T-helper 22 cell (primary cell): ENCODE measurements around the gene PDIA5.

Experiments used
- DNase-seq: peaks from one replicate; pipeline ENCODE4 v3.0.0-alpha.2; 2020; ENCODE audit warnings: low read depth

PDIA5 gene

DNA sequence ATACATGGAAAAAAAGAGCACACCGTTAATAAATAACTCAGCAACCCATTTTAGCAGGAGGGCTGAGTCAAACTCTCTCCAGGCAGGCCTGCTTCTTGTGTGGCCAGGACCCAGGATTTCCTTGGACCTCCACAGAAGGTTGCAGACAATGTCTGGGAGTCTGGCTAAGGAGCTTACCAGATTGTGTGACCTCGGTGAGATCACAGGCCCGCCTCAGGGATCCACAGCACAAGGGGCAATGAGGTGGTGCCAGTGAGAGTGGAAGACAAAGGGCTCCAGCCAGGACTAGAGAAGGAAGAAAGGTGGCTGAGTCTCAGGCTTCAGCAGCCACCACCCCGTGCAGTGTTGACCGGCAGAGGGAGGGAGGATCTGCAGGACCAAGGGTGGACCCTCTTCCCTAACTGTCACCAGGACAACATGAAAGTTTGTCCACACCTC lies 102.7 kb downstream of the PDIA5 start:
- DNase-seq = no peak

DNA sequence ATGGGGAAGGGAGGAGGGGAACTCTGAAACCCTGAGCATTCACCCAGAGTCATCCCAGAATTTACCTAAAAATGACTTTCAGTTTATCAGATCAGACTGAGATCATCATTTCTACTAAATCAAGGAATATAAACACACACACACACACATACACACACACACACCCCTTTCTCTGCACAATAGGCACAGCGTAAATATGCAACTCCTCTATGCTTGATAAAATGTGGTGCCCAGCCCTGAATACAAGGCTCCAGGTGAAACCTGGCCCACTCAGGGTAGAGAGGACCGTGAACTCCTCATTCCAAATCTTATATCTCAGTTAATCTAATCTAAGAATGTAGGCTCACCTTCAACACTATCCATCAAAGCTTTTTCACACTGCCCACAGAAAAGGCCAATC lies 103.1 kb downstream of the PDIA5 start:
- DNase-seq = no peak

DNA sequence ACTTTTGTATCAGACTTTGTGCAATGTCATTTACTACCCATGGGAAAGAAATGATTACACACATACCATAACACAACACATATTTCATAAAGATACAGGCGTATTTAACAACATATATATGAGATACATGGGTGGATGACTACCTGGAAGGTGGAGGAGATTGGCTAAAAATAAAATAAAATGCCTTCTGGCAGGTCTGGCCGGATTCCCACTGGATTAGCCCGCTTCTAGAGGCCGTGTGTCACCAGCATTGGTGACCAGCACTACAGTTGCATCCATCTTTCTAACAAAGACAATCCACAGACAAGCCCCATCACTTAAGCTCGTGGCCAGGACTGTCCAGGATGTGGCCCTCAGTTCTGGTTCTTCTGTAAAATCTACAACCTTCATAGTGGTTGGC lies 114.0 kb downstream of the PDIA5 start:
- DNase-seq = no peak

DNA sequence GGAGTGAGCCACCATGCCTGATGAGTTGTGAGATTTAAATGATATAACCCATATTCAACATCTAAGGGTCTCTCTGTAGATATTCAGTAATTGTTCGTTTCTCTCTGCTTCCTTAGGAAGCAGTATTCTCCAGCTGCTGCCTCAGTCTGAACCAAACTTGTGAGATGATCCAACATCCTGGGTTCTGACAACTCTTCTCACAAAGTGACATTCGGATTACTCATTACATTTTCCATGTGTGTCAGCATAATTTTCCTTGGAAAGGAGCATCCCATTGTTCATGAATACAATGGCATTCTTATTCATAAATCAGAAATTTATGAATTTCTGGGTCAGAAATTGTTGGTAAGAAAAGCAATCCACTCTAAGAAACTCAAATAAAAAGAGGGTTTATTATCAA lies 119.9 kb downstream of the PDIA5 start:
- DNase-seq = no peak

DNA sequence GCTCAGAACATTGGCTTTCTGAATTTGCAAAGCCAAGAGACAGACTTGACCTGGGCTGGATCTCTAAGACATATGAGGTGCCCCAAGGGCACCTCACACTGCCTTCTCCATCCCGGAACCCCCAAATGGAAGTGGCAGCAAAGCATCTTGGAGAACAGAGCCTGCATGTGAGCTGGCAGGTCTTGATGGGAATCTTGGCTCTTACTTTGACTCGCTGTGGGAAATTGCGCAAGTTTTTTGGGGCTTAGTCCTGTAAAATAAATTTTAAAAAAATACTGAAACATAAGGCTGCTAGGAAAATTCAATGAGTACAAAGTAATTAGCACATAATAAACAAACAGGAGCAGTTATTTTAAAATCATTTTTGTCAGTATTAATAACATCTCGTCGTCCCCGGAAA lies 121.2 kb downstream of the PDIA5 start:
- no peak for DNase-seq

DNA sequence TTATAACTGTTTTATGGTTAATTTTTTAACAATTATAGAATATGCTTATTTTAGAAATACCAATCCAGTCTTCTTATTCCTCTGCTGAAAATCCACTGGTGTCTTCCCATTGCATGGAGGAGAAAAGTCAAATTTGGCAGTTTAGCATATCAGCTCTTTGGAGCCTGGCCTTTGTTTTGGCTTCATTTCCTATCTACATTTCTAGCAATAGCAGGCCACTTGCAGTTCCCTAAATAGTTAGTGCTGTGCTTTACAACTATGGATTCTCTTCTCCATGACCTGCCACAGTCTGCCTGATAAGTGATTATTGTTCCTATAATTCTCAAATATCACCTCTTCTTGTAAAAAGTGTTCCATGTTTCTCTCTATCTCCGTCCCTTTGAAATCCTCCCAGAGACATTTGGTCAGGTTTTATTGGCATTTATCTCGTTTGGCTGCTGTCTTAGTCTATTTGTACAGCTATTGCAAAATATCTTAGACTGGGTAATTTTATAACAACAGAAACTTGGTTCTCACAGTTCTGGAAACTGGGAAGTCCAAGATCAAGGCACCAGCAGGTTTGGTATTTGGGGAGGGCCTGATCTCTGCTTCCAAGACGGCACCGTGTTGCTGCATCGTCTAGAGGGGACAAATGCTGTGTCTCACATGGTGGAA lies 126.8 kb downstream of the PDIA5 start:
- no peak for DNase-seq

DNA sequence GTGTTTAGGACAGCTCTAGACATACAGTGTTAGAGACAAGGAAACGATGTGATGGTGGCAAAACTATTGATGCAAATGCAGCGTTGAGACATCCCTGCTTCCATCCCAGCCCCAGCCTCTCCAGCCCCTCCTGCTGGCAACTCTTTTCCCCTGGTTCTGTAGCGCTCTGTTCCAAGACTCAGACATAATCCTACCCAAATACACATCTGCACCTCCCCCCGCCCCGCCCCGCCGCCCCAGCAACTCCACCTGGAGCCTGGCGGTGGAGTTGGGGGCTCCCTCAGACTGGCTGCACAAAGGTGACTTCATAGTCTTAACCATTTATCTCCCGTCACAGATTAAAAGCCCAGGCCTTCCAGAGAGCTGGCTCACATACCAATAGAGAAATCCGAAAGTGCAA lies 127.7 kb downstream of the PDIA5 start:
- no peak for DNase-seq

DNA sequence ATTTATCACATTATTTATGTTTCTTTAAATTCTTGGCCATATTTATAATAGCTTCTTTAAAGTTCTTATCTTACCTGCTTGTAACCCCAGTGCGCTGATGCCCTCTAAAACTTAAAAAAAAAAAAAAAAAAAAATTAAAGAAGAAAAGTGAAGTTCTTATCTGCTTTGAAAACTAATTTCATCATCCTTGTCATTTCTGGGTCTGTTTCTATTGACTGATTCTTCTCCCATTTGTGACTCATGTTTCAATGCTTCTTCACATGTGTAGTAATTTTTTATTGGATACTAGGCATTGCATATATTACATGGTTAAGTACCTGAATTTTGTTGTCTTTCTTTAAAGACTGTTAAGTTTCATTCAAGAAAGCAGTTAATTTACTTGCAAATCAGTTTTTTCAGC lies 131.5 kb downstream of the PDIA5 start:
- no peak for DNase-seq

DNA sequence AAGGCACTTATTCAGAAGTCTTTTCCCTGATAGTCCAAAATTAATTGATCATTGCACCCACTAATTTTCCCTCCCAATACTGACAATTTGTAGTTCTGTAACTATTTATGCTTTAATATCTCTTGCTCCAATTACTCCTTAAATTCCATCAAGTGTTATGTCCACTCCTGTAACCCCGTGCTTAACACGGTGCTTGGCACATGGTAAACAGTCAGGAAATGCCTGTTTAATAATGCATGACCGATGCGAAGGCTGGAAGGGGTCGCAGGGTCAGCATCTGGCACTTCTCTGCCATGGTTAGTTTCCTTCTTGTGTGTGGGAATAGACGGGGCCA lies 134.4 kb downstream of the PDIA5 start:
- DNase-seq = no peak

DNA sequence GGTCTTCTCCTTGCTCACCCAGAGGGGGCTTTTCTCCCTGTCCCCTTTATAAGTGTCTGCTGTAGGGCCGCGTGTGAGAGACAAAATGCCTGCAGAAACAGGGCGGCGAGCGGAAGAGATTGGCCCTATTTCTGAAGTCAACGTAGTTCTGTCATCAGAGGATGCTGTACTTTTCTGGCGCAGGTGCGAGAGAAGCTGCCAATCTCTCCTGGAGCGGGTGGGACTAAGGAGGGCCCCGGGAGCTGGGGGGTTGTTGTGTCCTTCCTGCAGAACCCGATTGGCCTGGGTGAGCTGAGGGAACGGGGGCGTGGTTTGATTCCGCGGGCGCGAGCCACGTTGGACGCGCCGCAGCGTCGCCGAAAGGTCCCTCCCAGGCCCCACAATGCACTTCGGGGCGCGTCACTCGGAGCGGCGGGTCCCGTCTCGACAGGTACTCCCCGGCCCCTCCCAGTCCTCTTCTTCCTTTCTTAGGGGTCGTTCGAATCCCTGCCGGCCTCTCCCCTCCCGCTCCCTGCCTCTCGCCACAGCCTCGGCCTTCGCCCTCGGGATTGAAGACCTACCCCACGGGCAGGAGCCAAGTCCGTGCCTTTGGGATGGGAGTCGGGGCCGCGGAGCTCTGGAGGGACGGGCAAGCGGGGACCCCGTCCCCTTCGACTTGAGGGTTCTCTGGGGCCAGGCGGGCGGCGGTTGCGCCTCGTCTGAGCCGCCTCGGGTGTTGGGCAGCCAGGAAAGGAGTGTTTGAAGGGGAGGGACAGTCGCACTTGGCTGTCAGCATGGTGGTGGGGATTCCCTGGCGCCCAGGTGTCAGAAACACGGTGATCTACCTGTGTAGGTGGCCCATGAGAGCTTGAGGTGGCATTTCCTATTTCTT lies 135.0 kb downstream of the PDIA5 start, which contains the start of gene SEC22A:
TSS of gene SEC22A (plus strand) at position 387 of the 871 bp plus-strand sequence. CDS start 7,275 bp downstream, outside the sequence.
- peak; percentile 92 for DNase-seq

DNA sequence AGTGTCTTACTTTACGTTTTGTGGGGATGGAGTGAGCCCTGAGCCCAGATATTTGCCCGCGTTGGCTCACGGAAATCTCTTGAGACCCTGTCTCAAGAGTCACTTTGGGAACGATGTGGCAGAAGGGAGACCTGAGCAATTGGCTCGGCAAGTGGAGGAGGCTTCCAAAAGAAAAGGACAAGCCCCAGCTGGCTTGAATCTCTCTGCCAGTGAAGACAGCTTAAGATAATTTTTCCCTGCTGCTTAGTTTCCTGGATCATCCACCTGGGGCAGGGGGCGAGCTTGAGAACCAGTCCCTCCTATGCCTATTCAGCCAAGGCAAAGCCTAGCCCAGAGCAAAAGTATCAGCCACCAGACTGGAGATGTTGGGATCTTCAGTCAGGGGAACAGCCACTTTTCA lies 135.6 kb downstream of the PDIA5 start:
- no peak for DNase-seq
